Upper lobe of left lung (tissue), 6 donors: ENCODE results near the gene DTX3. TPM values are rescaled to one million over a fixed set of nuclear protein-coding genes. Genes with fewer than 3 reads are reported as not detected.
A peak's percentile ranks its signal among the peaks of the same experiment; 100 is the strongest.

Experiments
- ATAC-seq, 2 donors: fragments of 200-7000 bp; cut with Tn5 transposase; one replicate each; pipeline ENCODE4 v1.9.1; 2022; ENCODE audit warnings: mild to moderate bottlenecking in 2 of 2, moderate library complexity in 2 of 2; ENCODE audit not compliant: low FRiP score in 2 of 2
- DNase-seq, 2 donors: peaks; one replicate each; pipeline ENCODE4 v3.0.0-alpha.2; 2019 to 2020
- H3K27ac ChIP-seq, 4 donors: fragments of 200-600 bp; sonication (generic); one replicate each; pipeline ENCODE4 v1.5.1; 2016 to 2019
- H3K27me3 ChIP-seq, 4 donors: fragments of 200-600 bp; sonication (generic); one replicate each; pipeline ENCODE4 v1.5.1; 2017 to 2019
- H3K36me3 ChIP-seq, 4 donors: fragments of 200-600 bp; sonication (generic); one replicate each; pipeline ENCODE4 v1.5.1; 2016 to 2019
- H3K4me1 ChIP-seq, 4 donors: fragments of 200-600 bp; sonication (generic); one replicate each; pipeline ENCODE4 v1.5.1; 2018 to 2019
- H3K4me3 ChIP-seq, 4 donors: fragments of 200-600 bp; sonication (generic); one replicate each; pipeline ENCODE4 v1.5.1; 2017 to 2019; ENCODE audit warnings: mild to moderate bottlenecking in 2 of 4, moderate library complexity in 1 of 4
- H3K9me3 ChIP-seq, 4 donors: fragments of 200-600 bp; sonication (generic); one replicate each; pipeline ENCODE4 v1.5.1; 2018 to 2019
- EP300 ChIP-seq, 4 donors: sonication (generic); formaldehyde crosslinking; IDR thresholded peaks; one replicate each; pipeline ENCODE4 v1.5.1; 2017; ENCODE audit warnings: antibody characterized with exemption in 4 of 4, control low read depth in 2 of 4
- POLR2A ChIP-seq, 4 donors: fragments of 450-650 bp; IDR thresholded peaks; one replicate each; pipeline ENCODE4 v1.5.1; 2016 to 2017; ENCODE audit warnings: antibody characterized with exemption in 4 of 4, mild to moderate bottlenecking in 2 of 4
- POLR2AphosphoS5 ChIP-seq, 2 donors: sonication (generic); formaldehyde crosslinking; IDR thresholded peaks; one replicate each; pipeline ENCODE4 v1.5.1; 2017; ENCODE audit warnings: antibody characterized with exemption in 2 of 2
- WGBS, 2 donors: methylation state at CpG; one replicate each; pipeline ENCODE4 v1.1.5; 2017 to 2018; 5-methylcytosine and 5-hydroxymethylcytosine counted together
- total RNA-seq, 6 donors: library from RNA; depleted of rRNA in 4 of 6; stranded (reverse); fragments of >200 nt in 4 of 6; gene quantifications; one replicate each; pipeline versions ENCODE4 v1.1.0 to v1.2.1, GENCODE V29; 2016 to 2021
- TF ChIP-seq, protein P1 (sequence below), 6 experiments: fragments of 450-650 bp in 4 of 6; fragments of 200-600 bp in 2 of 6; sonication (generic) in 2 of 6; IDR thresholded peaks; one replicate each; pipeline ENCODE4 v1.5.1; 2016 to 2019; ENCODE audit warnings: antibody characterized with exemption in 6 of 6
- donor health status: DM: no; HTN: no; CAD: no; lungs with moderate emphysema.
- donor health status: DM: no; HTN: yes; CAD: no; lungs with severe emphysema.

The DTX3 gene
- total RNA-seq, 6 donors from 2014 or later: 12.8 to 44.0 (median 21.1) TPM

DNA sequence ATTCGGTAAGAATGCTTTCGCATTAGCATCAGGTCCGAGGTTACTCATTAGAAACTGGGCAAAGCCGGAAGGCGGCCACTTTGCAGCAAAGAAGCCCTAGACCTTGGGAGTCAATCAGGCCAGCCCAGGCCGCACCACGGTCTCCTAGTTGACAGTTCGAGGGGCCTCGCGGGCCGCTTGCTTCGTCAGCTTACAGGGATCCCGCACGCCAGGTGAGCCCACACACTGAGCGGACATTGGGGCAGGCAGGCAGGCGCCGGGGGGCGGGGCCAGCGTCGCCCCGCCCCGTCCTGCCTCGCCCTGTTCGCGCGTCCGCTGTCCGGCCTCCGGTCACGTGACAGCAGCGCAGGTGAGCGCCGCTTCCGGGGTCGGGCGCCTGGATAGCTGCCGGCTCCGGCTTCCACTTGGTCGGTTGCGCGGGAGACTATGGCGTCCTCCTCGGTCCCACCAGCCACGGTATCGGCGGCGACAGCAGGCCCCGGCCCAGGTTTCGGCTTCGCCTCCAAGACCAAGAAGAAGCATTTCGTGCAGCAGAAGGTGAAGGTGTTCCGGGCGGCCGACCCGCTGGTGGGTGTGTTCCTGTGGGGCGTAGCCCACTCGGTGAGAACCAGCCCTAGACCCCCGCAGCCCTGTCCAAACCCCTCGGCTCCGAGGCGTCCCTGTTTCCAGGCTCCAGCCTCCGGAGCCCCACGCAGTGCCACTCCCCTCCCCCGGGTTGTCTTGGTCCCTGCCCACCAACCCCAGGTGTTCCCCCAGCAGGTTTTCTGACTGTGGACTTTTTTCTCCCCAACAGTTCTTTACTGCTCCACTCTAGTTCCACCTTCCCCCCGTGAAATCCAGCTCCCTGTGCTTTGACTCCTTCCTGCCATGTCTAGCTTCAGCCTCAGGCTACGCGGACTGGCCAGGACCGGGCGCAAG is 13.5 kb upstream of the DTX3 start, which contains the start of gene PIP4K2C:
TSS of gene PIP4K2C (plus strand) at position 329 of the 918 bp plus-strand sequence. CDS start at position 427, 98 bp downstream.
- WGBS, 2 donors: 2% methylated on average over 33 to 65 of the region's 69 CpGs
- no peaks in the 10 kb centered on the region for H3K27me3 ChIP-seq

DNA sequence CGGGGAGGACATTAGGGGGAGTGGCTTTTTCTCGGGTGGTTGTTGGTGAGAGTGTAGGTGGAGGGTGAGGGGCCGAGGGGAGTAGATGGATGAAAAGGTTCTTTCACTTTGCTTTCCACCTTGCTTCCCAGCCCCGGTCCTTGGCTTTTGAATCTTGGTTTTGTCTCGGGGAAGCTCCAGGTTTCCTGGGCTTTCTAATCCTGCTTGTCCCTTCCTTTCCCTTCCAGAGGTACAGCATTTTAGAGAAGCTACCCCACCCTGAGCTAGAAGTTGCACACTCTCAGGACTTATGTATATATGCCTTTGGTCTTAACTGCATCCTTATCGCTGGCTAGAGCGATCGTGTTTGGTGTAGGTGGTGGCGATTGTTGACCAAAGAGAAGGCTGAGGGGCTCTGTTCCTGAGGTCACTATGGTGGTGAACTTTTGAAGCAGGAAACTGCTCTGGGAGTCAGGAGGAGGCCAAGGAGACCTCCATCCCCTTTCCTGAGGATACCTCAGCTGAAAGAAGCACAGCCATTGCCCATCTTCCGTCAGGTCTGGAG is 12.8 kb upstream of the DTX3 start:
- H3K27ac ChIP-seq: peak overlapping the region; percentile 72 to 81 (median 80)
- no peak for DNase-seq
- peak overlapping the region; percentile 65 to 89 (median 70) for H3K4me3 ChIP-seq
- ATAC-seq: no peak
- H3K9me3 ChIP-seq: no peaks in the 10 kb centered on the region
- H3K4me1 ChIP-seq: peaks cover 9 to 20% (median 16%) of the 10 kb centered on the region in 4 donors
- H3K27me3 ChIP-seq: no peaks in the 10 kb centered on the region
- WGBS, 2 donors: 38 to 50% methylated on average over 10 of the region's 10 CpGs
- TF ChIP-seq POLR2AphosphoS5 (IDR thresholded peaks at IDR 0.05) (no peak), EP300 (IDR thresholded peaks at IDR 0.05) (no peak), POLR2A (IDR thresholded peaks at IDR 0.05) (no peak)
- TF ChIP-seq, protein P1, sequence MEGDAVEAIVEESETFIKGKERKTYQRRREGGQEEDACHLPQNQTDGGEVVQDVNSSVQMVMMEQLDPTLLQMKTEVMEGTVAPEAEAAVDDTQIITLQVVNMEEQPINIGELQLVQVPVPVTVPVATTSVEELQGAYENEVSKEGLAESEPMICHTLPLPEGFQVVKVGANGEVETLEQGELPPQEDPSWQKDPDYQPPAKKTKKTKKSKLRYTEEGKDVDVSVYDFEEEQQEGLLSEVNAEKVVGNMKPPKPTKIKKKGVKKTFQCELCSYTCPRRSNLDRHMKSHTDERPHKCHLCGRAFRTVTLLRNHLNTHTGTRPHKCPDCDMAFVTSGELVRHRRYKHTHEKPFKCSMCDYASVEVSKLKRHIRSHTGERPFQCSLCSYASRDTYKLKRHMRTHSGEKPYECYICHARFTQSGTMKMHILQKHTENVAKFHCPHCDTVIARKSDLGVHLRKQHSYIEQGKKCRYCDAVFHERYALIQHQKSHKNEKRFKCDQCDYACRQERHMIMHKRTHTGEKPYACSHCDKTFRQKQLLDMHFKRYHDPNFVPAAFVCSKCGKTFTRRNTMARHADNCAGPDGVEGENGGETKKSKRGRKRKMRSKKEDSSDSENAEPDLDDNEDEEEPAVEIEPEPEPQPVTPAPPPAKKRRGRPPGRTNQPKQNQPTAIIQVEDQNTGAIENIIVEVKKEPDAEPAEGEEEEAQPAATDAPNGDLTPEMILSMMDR (IDR thresholded peaks at IDR 0.05): no peak
- H3K36me3 ChIP-seq: peaks cover 0 to 19% (median 8%) of the 10 kb centered on the region in 4 donors

More for the DNA sequence above, 13.5 kb upstream of the DTX3 start, which contains the start of gene PIP4K2C:
- Histone ChIP-seq H3K9me3 (no peaks in the 10 kb centered on the region), H3K4me1 (peaks cover 9 to 20% (median 16%) of the 10 kb centered on the region in 4 donors), H3K4me3 (peak within 1 kb of the TSS; percentile 65 to 89 (median 70)), H3K36me3 (peaks cover 0 to 14% (median 3%) of the 10 kb centered on the region in 4 donors), H3K27ac (peak within 1 kb of the TSS; percentile 72 to 81 (median 80))
- DNase-seq: peak; percentile 95 to 96
- TF ChIP-seq EP300 (IDR thresholded peaks at IDR 0.05): no peak
- peak; percentile 20 to 74 for TF ChIP-seq POLR2AphosphoS5 (IDR thresholded peaks at IDR 0.05)
- TF ChIP-seq POLR2A (IDR thresholded peaks at IDR 0.05): peak in 2 of 4 donors; percentile 72
- TF ChIP-seq, protein P1 (IDR thresholded peaks at IDR 0.05): peak in 2 of 6 experiments; percentile 7 to 10
- peak; percentile 96 to 97 for ATAC-seq

DNA sequence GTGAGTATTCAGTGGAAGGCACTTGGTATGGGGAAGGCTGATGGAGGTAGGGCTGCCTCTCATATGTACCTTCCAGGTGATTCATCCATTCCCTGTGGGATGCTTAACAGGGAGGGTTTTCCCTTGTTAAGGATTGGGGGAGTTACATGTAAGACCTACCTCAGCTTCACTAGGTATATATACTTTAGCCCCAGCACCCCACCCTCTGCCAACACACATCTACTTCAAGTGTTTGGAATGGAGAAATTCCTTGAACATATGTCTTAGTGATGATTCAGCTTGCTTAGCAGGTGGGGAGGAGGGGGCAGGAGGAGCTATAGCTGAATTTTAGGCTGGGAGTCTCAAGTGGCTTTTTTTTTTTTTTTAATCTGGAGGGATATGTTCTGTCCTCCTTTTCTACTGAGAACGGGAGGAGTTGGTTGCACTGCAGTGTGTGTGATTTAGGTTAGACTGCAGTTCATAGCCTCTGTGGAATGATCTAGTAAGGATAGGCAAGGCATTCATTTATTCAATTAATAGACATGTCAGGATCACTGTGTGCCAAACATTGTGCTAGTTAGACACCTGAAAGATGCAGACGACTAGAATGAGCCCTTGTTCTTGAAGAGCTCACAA is 12.0 kb upstream of the DTX3 start:
- ATAC-seq (no peak), DNase-seq (no peak)
- H3K9me3 ChIP-seq: no peaks in the 10 kb centered on the region
- no peak overlapping the region for H3K27ac ChIP-seq
- H3K4me1 ChIP-seq: peaks cover 9 to 20% (median 16%) of the 10 kb centered on the region in 4 donors
- H3K27me3 ChIP-seq: no peaks in the 10 kb centered on the region
- no peak overlapping the region for H3K4me3 ChIP-seq
- H3K36me3 ChIP-seq: peaks cover 0 to 25% (median 12%) of the 10 kb centered on the region in 4 donors
- WGBS, 2 donors: 70 to 77% methylated on average over 2 of the region's 2 CpGs
- no peak for TF ChIP-seq POLR2A (IDR thresholded peaks at IDR 0.05)
- TF ChIP-seq POLR2AphosphoS5 (IDR thresholded peaks at IDR 0.05): no peak
- TF ChIP-seq, protein P1 (IDR thresholded peaks at IDR 0.05): no peak
- TF ChIP-seq EP300 (IDR thresholded peaks at IDR 0.05): no peak

DNA sequence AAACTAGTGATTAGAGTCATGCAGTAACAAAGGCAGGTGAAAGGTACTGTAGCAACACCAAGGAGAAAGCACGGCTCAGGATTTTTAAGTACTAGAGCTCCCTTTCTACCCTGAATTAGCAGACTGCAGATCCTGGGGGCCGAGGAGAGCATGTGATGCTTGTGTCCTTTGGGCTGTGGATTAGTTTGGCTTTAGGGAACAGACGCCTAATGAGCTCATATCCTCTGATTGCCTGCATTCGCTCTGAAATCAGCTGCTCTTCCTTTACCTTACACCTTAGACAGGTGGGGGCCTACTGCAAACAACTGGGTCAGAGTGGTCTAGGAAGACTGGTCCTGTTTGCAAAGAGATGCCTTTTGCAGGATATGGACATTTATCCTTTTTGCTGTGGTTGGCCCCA is 11.4 kb upstream of the DTX3 start:
- DNase-seq (no peak), ATAC-seq (no peak)
- Histone ChIP-seq H3K27me3 (no peaks in the 10 kb centered on the region), H3K4me1 (peaks cover 9 to 20% (median 16%) of the 10 kb centered on the region in 4 donors), H3K9me3 (no peaks in the 10 kb centered on the region), H3K4me3 (no peak overlapping the region), H3K27ac (no peak overlapping the region), H3K36me3 (peaks cover 0 to 30% (median 12%) of the 10 kb centered on the region in 4 donors)
- WGBS, 2 donors: 81 to 87% methylated on average over 4 of the region's 4 CpGs
- TF ChIP-seq, protein P1 (IDR thresholded peaks at IDR 0.05): no peak
- TF ChIP-seq EP300 (IDR thresholded peaks at IDR 0.05) (no peak), POLR2AphosphoS5 (IDR thresholded peaks at IDR 0.05) (no peak), POLR2A (IDR thresholded peaks at IDR 0.05) (no peak)
